Activated CD4-positive, alpha-beta T cell treated with anti-CD3 and anti-CD28 coated beads, Interleukin-2, amount 10 ng/mL, durations not matched to agents 7 days and 5 days (primary cell): Measurements from ENCODE around the gene LRRC26. TPM values are rescaled to one million over a fixed set of nuclear protein-coding genes. Genes with fewer than 3 reads are reported as not detected.

ENCODE experiments used
- CTCF ChIA-PET: fragments of 350-600 bp; sonication (Branson Sonifier 250); formaldehyde crosslinking; loops from one replicate; lab custom pipeline; 2021; ENCODE audit warnings: antibody characterized with exemption; lab: Charles Lee
- POLR2A ChIA-PET: fragments of 350-600 bp; sonication (Branson Sonifier 250); formaldehyde crosslinking; loops from one replicate; lab custom pipeline; 2021; ENCODE audit warnings: antibody characterized with exemption; lab: Charles Lee
- DNase-seq: peaks from one replicate; pipeline ENCODE4 v3.0.0-alpha.2; 2020
- H3K27ac Mint-ChIP-seq: one replicate; pipeline ENCODE4 v1.8.0; 2021; ENCODE audit warnings: mild to moderate bottlenecking, moderate library complexity, mixed read lengths
- H3K27me3 Mint-ChIP-seq: one replicate; pipeline ENCODE4 v1.8.0; 2021; ENCODE audit warnings: mixed read lengths
- H3K36me3 Mint-ChIP-seq: one replicate; pipeline ENCODE4 v1.8.0; 2021; ENCODE audit warnings: low read depth, mixed read lengths
- H3K4me1 Mint-ChIP-seq: one replicate; pipeline ENCODE4 v1.8.0; 2021; ENCODE audit warnings: mixed read lengths
- H3K4me3 Mint-ChIP-seq: one replicate; pipeline ENCODE4 v1.8.0; 2021; ENCODE audit warnings: mild to moderate bottlenecking, moderate library complexity, mixed read lengths
- H3K9me3 Mint-ChIP-seq: one replicate; pipeline ENCODE4 v1.8.0; 2021; ENCODE audit warnings: mixed read lengths
- total RNA-seq, 2 experiments: library from RNA; stranded (reverse); gene quantifications; one replicate each; pipeline ENCODE4 v1.2.3, GENCODE V29; 2021

LRRC26 gene, protein sequence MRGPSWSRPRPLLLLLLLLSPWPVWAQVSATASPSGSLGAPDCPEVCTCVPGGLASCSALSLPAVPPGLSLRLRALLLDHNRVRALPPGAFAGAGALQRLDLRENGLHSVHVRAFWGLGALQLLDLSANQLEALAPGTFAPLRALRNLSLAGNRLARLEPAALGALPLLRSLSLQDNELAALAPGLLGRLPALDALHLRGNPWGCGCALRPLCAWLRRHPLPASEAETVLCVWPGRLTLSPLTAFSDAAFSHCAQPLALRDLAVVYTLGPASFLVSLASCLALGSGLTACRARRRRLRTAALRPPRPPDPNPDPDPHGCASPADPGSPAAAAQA
- not detected for total RNA-seq

DNA sequence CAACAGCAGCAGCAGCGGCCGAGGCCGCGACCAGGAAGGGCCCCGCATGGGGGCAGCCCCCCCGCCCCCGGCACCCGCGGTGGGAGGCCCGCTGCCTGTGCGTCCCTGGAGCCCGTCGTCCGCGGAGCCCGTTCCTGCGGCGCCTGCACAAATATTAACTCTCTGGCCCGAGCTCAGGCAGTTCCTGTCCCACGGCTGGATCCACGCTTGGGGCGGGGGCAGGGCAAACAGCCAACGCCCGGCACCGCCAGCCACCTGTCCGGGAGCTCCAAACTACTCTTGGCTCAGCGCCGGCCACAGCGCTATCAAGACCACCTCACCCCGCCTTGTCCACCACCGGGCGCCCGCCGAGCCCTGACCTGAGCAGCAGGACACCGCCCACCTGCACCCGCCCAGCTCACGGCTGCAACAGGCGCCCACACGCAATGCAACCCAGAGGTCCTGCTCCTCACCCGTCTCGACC is at the start of gene LRRC26:
TSS of gene LRRC26 (minus strand) at position 156 of the 463 bp plus-strand sequence. CDS start at position 48, 108 bp downstream.
- CTCF ChIA-PET = interaction anchor here (1.3 kb wide), 1 partner anchor 67 kb away, joined by 5 read pairs; no protein-coding TSS in a partner anchor
- H3K4me3 Mint-ChIP-seq = peak within 1 kb of the TSS; percentile 36
- H3K36me3 Mint-ChIP-seq = no peaks in the 10 kb centered on the region
- no peaks in the 10 kb centered on the region for H3K4me1 Mint-ChIP-seq
- POLR2A ChIA-PET = no interaction called here
- H3K27ac Mint-ChIP-seq = no peak within 1 kb of the TSS
- H3K27me3 Mint-ChIP-seq = peaks cover 35% of the 10 kb centered on the region
- DNase-seq = no peak
- no peaks in the 10 kb centered on the region for H3K9me3 Mint-ChIP-seq

GRCh38 chr9:137218754-137219271 is 49.0 kb upstream of the LRRC26 start:
- Mint-ChIP-seq H3K27me3 (no peaks in the 10 kb centered on the region), H3K4me3 (no peak overlapping the region), H3K36me3 (peaks cover 2% of the 10 kb centered on the region), H3K9me3 (no peaks in the 10 kb centered on the region), H3K4me1 (peaks cover 7% of the 10 kb centered on the region), H3K27ac (peak overlapping the region; percentile 36)
- POLR2A ChIA-PET = no interaction called here
- DNase-seq = no peak
- CTCF ChIA-PET = interaction anchor here (0.6 to 1.1 kb wide), 3 partner anchors 12 to 172 kb away, joined by 3 to 5 read pairs (median 3); no protein-coding TSS in a partner anchor

DNA sequence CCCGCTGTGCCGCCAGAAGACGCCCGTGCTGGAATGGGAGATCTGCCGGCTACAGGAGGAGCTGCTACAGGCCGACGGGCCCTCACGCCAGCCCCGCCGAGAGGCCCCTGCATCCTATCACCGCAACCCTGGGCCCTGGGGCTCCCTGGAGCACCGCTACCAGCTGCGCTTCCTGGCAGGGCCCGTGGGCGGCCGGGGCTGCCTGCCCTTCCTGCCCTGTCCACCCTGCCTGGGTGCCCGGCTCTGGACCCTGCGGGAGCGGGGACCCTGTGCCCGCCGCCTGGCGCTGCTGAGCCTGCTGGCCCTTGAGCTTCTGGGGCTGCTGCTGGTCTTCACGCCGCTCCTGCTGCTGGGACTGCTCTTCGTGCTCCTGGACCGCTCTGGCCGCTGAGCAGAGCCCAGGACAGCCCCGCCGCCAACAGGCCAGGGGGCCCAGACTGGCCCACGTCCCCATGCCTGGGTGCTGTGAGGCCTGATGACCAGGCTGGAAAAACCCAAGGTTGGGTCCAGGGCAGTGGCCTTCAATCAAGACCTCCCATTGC is 48.4 kb upstream of the LRRC26 start:
- no peak for DNase-seq
- Mint-ChIP-seq H3K4me1 (peaks cover 7% of the 10 kb centered on the region), H3K9me3 (no peaks in the 10 kb centered on the region), H3K4me3 (no peak overlapping the region), H3K27me3 (no peaks in the 10 kb centered on the region), H3K36me3 (peaks cover 2% of the 10 kb centered on the region), H3K27ac (no peak overlapping the region)
- ChIA-PET POLR2A (no interaction called here), CTCF (interaction anchor here (0.6 to 1.1 kb wide), 2 partner anchors 21 to 171 kb away, joined by 3 to 5 read pairs; no protein-coding TSS in a partner anchor)

DNA sequence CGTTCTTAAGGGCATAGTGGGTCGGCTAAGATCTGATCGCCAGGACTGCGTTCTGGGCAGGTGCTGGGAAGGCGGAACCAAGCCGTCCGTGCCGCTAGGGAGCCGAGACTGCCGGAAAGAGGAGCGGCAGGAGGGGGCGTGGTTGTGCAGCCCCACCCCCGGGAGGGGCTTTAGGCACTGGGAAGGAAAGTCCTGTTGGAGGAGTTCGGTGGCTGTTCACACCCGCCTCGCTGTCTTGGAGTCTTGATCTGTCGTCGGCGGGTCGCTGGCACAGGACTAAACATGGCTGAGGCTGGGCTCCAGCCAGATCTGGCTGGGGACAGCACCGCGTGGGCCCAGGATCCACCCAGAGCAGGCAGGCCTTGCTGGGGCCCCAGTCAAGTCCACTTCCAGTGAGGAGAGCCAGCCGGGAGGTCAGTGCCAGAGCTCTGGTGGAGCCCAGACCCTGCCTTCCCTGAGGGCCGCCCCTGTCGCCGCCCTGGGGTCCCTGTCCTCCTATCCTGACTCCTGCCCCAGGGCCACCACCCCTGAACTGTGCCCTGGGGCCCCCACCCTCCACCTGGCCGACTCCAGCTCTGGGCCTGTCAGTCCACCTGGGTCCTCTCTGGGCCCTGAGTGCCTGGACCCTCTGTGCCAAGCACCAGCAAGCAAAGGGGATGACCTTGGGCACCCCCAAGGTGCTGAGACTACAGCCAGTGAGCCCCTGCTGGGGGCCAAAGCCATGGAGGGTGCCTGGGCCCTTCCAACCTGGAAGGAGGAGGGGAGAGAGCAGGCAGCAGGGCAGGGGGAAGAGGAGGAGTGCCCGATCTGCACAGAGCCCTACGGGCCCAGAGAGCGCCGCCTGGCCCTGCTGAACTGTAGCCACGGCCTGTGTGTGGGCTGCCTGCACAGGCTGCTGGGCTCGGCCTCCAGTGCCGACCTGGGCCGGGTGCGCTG is 47.7 kb upstream of the LRRC26 start:
- H3K27ac Mint-ChIP-seq = no peak overlapping the region
- peaks cover 5% of the 10 kb centered on the region for H3K36me3 Mint-ChIP-seq
- CTCF ChIA-PET = interaction anchor here (0.6 to 1.1 kb wide), 2 partner anchors 22 to 191 kb away, joined by 3 to 5 read pairs; no protein-coding TSS in a partner anchor
- no peak overlapping the region for H3K4me3 Mint-ChIP-seq
- no peak for DNase-seq
- H3K9me3 Mint-ChIP-seq = no peaks in the 10 kb centered on the region
- no peaks in the 10 kb centered on the region for H3K27me3 Mint-ChIP-seq
- POLR2A ChIA-PET = no interaction called here
- H3K4me1 Mint-ChIP-seq = peaks cover 2% of the 10 kb centered on the region

DNA sequence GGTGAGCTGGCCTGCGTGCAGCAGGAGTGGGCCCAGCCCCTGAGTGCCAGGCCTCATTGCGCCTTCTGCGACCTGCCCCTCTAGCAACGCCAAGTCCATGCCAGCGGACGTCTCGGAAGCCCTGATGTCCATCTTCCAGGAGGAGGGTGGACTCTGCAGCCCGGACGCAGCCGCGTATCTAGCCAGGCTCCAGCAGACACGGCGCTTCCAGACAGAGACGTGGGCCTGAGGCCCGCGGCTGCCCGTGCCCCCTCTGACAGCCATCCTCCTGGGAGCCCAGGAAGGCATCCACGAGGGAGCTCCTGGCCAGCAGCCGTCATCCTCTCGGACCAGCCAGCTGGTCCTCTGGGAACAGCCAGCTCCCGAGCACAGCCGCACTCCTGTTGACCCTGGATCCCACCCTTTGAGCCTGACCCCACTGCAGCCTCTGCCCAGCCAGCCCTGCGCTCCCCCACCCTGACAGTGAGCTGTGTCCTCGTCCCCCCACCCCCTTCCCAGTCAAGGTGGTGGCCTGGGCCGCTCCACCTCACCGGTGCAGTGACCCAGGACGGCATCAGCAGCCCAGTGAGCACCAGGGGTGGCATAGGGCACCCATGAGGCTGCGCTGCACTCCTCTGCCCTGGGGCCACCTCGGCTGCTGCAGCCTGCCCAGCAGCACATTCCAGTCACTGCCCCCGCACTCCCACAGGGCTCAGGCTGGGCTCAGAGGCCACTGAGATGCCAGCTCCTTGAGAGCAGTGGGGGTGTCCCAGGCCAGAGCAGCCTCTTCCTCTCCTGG is 46.5 kb upstream of the LRRC26 start:
- peaks cover 2% of the 10 kb centered on the region for H3K4me1 Mint-ChIP-seq
- H3K9me3 Mint-ChIP-seq = no peaks in the 10 kb centered on the region
- no peak for DNase-seq
- H3K4me3 Mint-ChIP-seq = no peak overlapping the region
- no peak overlapping the region for H3K27ac Mint-ChIP-seq
- POLR2A ChIA-PET = no interaction called here
- H3K36me3 Mint-ChIP-seq = peaks cover 5% of the 10 kb centered on the region
- H3K27me3 Mint-ChIP-seq = no peaks in the 10 kb centered on the region
- CTCF ChIA-PET = interaction anchor here (0.6 to 1.2 kb wide), 4 partner anchors 10 to 355 kb away, joined by 3 to 4 read pairs (median 4); partner anchors contain the start of genes NDOR1, RNF224 and TMEM203

GRCh38 chr9:137215196-137215986 is 45.5 kb upstream of the LRRC26 start:
- H3K9me3 Mint-ChIP-seq = no peaks in the 10 kb centered on the region
- H3K27ac Mint-ChIP-seq = no peak overlapping the region
- no peaks in the 10 kb centered on the region for H3K27me3 Mint-ChIP-seq
- ChIA-PET POLR2A (no interaction called here), CTCF (interaction anchor here (0.9 to 1.4 kb wide), 3 partner anchors 9 to 23 kb away, joined by 3 to 4 read pairs (median 3); partner anchors contain the start of genes NDOR1, RNF224 and TMEM203)
- peaks cover 5% of the 10 kb centered on the region for H3K36me3 Mint-ChIP-seq
- no peak for DNase-seq
- no peak overlapping the region for H3K4me3 Mint-ChIP-seq
- no peaks in the 10 kb centered on the region for H3K4me1 Mint-ChIP-seq

GRCh38 chr9:137214620-137215019 is 44.8 kb upstream of the LRRC26 start:
- Mint-ChIP-seq H3K9me3 (no peaks in the 10 kb centered on the region), H3K27me3 (no peaks in the 10 kb centered on the region), H3K4me1 (no peaks in the 10 kb centered on the region), H3K36me3 (peaks cover 5% of the 10 kb centered on the region), H3K27ac (no peak overlapping the region), H3K4me3 (no peak overlapping the region)
- POLR2A ChIA-PET = no interaction called here
- no peak for DNase-seq
- CTCF ChIA-PET = interaction anchor here (1.0 to 1.4 kb wide), 2 partner anchors 22 kb away, joined by 3 read pairs; no protein-coding TSS in a partner anchor

DNA sequence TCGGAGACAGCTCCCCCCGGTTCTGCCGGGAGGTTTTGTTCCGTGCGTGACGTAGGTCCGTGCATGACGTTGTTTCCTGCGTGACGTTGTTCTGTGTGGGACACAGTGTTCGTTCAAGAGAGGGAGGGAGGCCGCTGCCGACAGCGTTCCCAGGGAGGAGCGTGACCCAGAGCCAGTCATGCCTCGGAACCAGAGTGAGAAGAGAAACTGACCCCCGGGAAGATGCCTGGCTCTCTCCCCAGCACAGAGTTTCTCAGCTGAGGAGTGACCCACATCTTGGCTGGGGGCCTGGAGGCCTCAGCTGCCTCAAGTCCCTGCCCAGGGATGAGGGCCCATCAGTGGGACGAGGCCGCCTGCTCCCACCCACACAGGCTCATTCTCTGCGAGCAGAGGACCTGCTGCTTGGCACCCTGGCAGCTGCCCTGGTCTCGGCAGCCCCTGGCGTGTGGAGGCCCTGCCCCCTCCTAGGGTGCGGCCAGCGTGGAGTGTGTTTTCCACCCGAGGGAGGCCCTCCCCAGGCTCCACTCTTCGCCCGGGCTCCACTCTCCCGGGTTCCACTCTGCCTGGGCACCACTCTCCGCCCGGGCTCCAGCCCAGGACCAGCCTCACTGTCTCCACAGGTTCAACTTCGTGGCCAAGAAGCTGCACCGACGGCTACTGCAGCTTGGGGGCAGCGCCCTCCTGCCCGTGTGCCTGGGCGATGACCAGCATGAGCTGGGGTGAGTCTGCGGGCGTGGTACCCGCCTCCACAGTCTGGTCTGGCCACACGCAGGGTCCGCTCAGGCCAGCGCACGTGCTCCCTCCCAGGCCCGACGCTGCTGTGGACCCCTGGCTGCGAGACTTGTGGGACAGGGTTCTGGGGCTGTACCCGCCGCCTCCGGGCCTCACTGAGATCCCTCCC is 43.6 kb upstream of the LRRC26 start:
- ChIA-PET POLR2A (no interaction called here), CTCF (interaction anchor here (1.0 kb wide), 2 partner anchors 13 to 23 kb away, joined by 3 read pairs; partner anchors contain the start of gene TPRN)
- Mint-ChIP-seq H3K4me3 (no peak overlapping the region), H3K27me3 (no peaks in the 10 kb centered on the region), H3K27ac (no peak overlapping the region), H3K36me3 (peaks cover 9% of the 10 kb centered on the region), H3K4me1 (peaks cover 2% of the 10 kb centered on the region), H3K9me3 (no peaks in the 10 kb centered on the region)
- no peak for DNase-seq

DNA sequence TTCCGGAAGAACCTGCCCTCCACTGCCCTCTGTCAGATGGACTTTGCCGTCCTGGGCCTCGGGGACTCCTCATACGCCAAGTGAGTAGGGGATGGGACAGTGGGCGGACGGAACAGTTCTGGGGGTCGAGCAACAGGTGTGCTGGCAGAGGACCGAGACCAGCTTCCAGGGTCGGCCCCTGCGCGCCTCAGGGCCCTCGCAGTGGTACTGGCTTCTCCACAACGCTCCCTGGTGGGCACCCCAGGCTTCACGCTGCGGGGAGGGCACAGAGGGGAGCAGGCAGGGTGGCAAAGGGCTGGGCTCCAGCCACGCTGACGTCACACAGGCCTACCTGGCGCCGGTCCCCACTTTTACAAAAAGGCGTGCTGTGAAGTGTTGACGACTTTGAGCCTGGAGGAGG is 42.7 kb upstream of the LRRC26 start:
- Mint-ChIP-seq H3K36me3 (peaks cover 10% of the 10 kb centered on the region), H3K9me3 (no peaks in the 10 kb centered on the region), H3K27ac (no peak overlapping the region), H3K4me1 (peaks cover 5% of the 10 kb centered on the region), H3K27me3 (no peaks in the 10 kb centered on the region), H3K4me3 (no peak overlapping the region)
- no peak for DNase-seq
- POLR2A ChIA-PET = no interaction called here
- CTCF ChIA-PET = interaction anchor here (0.6 kb wide), 1 partner anchor 93 kb away, joined by 3 read pairs; no protein-coding TSS in a partner anchor

DNA sequence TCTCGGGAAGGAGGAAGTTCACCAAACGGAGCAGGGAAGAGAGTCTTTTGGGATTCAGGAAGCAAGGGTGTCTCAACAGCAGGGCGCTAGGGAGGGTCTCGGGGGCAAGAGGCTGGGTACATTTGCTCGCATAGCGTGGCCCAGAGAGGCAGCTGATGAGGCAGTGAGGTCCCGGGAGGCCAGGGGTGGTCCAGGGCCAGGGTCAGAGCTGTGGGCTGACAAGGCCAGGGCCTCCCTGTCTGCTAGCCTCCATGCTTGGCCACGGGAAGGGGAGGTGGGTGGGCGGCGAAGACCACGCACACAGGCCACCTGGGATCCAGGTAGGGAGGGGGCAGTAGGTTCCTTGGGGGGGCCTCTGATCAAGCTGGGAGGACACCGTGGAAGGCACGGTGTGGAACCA is 41.7 kb upstream of the LRRC26 start:
- no peak overlapping the region for H3K27ac Mint-ChIP-seq
- no peaks in the 10 kb centered on the region for H3K27me3 Mint-ChIP-seq
- ChIA-PET POLR2A (no interaction called here), CTCF (no interaction called here)
- H3K4me1 Mint-ChIP-seq = peaks cover 15% of the 10 kb centered on the region
- no peak overlapping the region for H3K4me3 Mint-ChIP-seq
- H3K9me3 Mint-ChIP-seq = no peaks in the 10 kb centered on the region
- peaks cover 16% of the 10 kb centered on the region for H3K36me3 Mint-ChIP-seq
- DNase-seq = no peak
